Measurements from ENCODE around the gene STH.

The STH gene

GRCh38 chr17:46028981-46029565 lies 30.0 kb downstream of the STH start:
- no peak for DNase-seq

GRCh38 chr17:46029627-46030026 lies 30.6 kb downstream of the STH start:
- no peak for DNase-seq

DNA sequence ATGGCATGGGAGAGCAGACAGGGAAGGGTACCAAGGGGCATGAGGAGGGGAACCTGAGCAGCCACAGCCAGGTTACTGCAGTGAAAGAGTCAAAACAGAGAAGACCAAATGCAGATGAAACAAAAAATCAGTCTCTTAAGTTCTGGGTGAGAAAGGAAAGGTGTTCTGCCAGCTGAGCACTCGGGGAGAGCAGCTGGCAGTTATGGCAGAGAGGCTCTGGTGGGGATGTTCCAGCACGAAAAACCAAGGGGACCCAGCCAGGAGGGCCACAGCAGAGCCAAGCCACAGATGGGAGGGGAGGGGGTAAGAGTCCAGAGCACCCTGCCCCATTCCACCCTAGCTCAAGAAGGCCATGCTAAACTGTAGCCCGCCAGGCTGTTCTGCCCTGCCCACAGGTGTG lies 31.7 kb downstream of the STH start:
- DNase-seq: no peak

GRCh38 chr17:46031440-46031839 lies 32.4 kb downstream of the STH start:
- DNase-seq: no peak

DNA sequence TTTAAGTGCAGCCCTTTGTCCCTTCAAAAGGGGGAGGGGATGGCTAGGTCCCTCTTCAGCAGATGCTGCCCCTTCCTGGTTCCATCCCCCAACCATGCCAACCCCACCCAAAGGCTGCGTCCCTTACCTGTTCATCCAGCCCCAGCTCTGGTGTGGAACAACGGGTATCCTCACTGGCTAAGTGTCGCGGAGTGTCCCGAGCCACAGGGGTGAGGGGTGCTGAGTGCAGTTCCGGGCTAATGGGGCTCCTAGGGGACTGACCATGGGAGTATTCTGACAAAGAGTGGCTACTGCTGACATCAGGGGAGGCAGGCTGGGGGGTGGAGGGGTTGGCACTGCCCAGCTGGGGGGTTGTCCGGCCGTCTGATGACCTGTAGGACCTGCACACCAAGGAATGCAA lies 32.9 kb downstream of the STH start:
- no peak for DNase-seq

- no peak for DNase-seq
Observed at GRCh38 chr17:46032909-46033308, 33.9 kb downstream of the STH start.

GRCh38 chr17:46033392-46033791 lies 34.3 kb downstream of the STH start:
- DNase-seq: no peak

DNA sequence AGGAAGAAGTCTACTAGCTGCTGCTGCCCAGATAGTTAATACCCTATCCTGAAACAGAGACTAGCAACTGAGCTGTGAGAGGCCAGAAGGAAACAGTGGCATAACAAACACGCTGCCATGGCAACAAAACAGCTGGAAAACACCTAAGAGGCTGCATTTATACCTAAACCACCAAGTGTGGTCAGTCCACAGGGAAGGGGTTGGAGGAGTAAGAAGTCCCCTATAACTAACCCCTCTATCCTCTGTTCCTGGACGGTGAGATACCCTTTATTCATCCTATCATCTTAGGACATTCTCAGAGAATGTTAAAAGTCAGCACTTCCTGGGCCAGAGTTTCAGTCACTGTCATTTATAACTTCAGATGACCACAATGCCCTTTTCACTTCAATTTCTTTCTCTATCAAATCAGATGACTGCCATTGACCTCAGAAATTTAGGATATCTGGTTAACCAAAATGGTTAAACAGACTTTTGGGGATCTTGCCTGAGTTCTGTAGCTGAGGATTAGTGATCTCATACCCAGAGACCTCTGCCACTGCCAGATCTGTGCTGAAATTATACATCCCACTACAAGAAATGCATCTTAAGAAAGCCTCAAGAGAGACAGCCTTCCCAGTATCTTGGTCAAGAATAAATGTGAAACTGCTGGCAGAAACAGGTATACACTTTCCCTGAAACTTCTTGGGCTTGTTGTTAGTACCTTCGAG lies 36.2 kb downstream of the STH start:
- DNase-seq: no peak

DNA sequence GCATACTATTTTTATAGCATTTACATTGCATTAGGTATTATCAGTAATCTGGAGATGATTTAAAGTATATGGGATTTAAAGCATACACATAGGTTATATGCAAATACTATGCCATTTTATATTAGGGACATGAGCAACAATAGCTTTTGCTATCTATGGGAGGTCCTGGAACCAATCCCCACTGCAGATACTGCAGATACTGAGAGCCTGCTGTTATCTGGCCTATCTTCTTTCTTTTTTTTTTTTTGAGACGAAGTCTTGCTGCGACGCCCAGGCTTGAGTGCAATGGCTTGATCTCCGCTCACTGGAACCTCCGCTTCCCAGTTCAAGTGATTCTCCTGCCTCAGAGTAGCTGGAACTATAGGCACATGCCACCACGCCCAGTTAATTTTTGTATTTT lies 37.4 kb downstream of the STH start:
- DNase-seq: no peak

DNA sequence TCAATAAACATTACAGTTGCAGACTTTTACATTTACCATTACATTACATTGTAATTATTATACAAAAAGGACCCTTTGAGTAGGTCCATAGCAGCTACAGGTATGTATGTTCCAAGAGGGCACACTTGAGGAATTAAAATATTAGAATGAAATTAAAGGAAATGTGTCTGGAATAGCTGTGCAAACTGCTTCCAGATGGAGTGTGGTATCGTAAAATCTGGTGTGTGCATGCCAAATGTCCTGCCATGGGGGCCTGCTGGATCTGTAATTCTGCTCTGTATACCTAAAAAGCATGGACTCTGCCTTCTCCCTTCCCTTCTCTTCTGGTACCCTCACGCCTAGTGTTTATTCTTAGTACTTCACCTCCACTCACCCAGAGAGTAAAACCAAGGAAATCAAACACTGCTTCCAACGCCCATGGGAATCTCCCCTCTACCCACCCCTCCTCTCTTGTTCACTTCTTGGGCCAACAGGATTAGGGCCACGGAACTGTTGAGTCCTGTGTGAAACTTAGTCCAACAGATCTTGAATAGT lies 38.7 kb downstream of the STH start:
- DNase-seq: no peak

DNA sequence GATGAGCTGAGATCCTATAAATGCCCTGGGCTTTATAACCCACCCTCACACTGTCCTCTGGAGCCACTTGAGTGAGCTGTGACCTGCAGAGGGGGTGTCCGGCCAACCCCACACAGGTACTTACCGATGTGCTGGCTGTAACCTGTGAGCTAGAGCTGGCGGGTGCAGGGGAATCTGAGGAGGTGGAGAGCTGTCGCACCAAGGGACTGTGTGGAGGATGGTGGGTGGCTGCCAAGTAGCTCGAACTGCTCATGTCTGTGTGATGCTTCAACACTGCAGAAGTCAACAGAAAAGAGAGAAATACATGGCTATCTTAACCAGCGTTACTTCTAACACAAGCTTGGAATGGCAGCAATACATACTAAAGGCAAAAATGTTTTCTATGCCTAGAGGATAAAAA lies 39.4 kb downstream of the STH start:
- no peak for DNase-seq

DNA sequence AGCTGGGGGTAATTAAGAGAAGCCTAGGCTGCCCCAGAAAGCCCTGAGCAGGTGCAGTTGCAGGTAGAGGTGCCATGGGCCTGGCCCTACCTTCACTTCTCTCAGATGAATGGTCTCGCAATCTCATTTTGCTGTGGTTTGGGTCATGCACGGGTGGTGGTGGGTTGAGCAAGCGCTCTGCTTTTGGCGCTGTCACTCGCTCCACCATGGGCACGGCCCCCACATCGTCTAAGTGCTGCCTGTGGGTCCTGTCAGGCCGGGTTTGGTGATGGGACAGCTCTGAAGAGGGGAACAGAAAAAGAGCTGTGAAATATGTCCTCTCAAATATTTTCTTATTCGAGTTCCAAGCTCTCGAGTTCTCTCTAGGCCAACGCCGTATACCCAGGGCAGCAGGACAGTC lies 39.9 kb downstream of the STH start:
- no peak for DNase-seq

GRCh38 chr17:46039592-46040186 lies 40.6 kb downstream of the STH start:
- no peak for DNase-seq

- no peak for DNase-seq
Observed at GRCh38 chr17:46042246-46042645, 43.2 kb downstream of the STH start.

DNA sequence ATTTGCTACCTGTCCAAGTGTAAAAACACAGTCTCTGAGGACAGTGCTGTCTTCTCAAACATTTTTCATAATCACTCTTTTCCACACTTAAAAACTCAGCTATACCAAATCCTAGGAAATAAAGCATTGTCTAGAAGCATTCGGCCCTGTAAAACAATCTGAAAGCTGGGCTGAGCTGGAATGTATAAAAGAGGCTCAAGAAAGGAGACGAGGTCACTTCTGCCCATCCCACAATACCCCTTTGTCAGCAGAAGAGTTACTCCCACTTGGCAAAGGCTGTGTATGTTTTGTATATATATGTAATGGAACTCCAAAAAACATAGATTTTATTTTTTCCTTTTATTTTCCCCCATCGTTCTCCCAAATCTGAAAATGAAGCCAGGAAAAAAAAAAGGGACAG lies 43.9 kb downstream of the STH start:
- no peak for DNase-seq

DNA sequence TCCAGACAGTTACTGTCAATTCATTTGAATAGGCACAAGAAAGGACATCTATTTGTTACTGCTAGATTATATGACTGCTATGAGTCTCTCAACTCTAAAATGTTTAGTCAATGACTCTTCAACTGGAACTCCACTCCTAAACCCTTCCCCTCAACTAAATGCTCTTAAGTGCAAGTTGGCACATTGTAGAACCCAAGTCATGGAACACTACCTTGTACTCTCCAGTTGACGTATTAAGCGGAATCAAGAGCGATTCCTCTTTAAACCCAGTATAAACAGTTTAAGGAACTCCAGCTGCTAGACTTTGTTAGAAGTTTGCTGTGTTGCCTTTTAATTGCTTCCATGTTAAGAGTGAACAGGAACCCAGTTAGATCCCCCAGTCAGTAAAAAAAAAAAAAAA lies 44.6 kb downstream of the STH start:
- no peak for DNase-seq

- peak; percentile 78 for DNase-seq
Observed at GRCh38 chr17:46044286-46044928, 45.4 kb downstream of the STH start.

DNA sequence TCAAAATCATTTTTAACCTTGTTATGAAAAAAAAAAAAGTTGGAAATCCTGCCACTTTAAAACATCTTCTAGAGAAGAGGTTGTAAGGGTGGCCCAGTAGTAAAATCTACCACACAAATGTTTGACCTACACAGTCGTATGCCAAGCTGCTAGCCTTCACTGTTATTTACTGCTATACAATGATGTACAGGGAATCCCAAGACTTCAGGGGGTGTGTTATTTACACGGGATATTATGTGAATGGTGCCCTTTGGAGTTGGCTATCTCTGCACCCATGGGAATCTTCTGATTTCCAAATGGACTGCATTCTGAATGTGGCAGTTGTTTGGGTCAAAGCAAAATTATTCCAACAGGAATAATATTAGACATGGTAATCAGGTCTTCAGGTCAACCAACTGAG lies 45.9 kb downstream of the STH start:
- DNase-seq: no peak

DNA sequence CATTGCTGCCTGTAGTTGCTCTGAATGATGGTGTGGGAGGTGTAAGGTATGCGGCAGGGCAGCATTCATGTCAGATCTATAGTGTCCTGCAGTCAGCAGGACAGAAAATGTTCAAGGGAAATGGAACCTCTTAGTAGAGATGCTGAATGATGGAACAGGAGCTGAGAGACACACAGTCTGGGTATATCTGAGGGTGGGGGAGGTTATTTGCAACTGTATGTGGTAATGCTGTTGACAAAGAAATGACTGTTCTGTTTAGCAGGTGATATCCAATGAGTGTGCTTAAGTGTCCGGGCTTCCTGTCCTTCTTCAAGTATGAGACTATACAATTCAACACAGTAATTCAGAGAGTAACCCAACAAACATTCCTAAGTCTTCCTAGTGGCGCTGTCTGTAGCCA lies 46.6 kb downstream of the STH start:
- DNase-seq: peak; percentile 73

DNA sequence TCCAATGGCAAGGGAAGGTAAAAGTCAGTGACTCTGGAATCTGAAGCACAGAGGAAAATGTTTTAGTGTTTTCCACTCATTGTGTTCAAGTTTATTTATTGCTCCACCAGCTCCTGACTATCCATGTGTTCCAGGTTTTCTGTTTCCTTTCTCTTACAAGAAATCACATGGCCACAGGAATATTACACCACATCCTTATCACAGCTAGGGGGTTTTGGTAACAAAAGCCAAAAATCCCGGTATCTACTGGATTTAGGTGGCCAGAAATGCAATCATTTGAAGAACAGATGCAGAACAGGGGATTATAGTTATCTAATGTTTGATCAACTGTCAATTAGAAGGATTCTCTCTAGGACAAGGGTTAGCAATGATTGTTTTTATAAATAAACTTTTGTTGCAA lies 47.9 kb downstream of the STH start:
- DNase-seq: no peak

GRCh38 chr17:46047398-46047797 lies 48.3 kb downstream of the STH start:
- no peak for DNase-seq

- DNase-seq: no peak
Observed at GRCh38 chr17:46047856-46048255, 48.8 kb downstream of the STH start.
